ENCODE measurements around the gene ADPRHL1. TPM values are rescaled to one million over a fixed set of nuclear protein-coding genes. Genes with fewer than 3 reads are reported as not detected.

Gene ADPRHL1
- total and polyA plus RNA-seq, 2 donors (not counting 3 experiments of a cell fraction or from before 2014, with no cell fraction given) = 0.52 to 0.97 TPM

- FAIRE-seq = no peak
- CTCF ChIA-PET = interaction anchor here (2.0 kb wide), 1 partner anchor 107 kb away, joined by 7 read pairs; no protein-coding TSS in a partner anchor
Observed at GRCh38 chr13:113455384-113455783, 2.1 kb upstream of the ADPRHL1 start.

GRCh38 chr13:113454936-113455335 is 1.6 kb upstream of the ADPRHL1 start:
- dilution Hi-C loops (cut with MboI; ENCODE audit: extremely low pct_ligation_motif_present, low sequenced_read_pairs) (no loop called here), intact Hi-C loops (cut with micrococcal nuclease) (no loop called here)
- DNase-seq (ENCODE audit: low read depth, low spot score) (no peak), FAIRE-seq (no peak)
- H3K4me3 ChIP-seq (replicated peaks in 1 of 3; ENCODE audit: insufficient read depth in 1 of 3, low read depth in 1 of 3, low read length in 3 of 3) = no peak overlapping the region
- peaks cover 3 to 14% of the 10 kb centered on the region in 2 experiments for H3K36me3 ChIP-seq (ENCODE audit: control insufficient read depth in 2 of 2, extremely low read depth in 1 of 2, insufficient read depth in 2 of 2, low read length in 2 of 2)
- ChIA-PET POLR2A (no interaction called here), CTCF (interaction anchor here (2.0 kb wide), 1 partner anchor 107 kb away, joined by 7 read pairs; no protein-coding TSS in a partner anchor)
- H2AFZ ChIP-seq (ENCODE audit: low read depth, low read length) = no peak overlapping the region
- H3K4me1 ChIP-seq (ENCODE audit: control insufficient read depth, extremely low read depth, insufficient read depth, low read length) = no peaks in the 10 kb centered on the region
- no peak overlapping the region for H3K4me2 ChIP-seq (ENCODE audit: insufficient read depth, low read length)
- no peaks in the 10 kb centered on the region for H3K9me1 ChIP-seq (replicated peaks; ENCODE audit: control insufficient read depth, extremely low read depth, insufficient read depth, low read length)
- no peak overlapping the region for H3K9ac ChIP-seq (replicated peaks; ENCODE audit: extremely low read depth, insufficient read depth, low read length)
- no peaks in the 10 kb centered on the region for H3K79me2 ChIP-seq (ENCODE audit: control insufficient read depth, insufficient read depth, low read length)
- no peaks in the 10 kb centered on the region for H3K27me3 ChIP-seq (ENCODE audit: control insufficient read depth in 2 of 2, insufficient read depth in 2 of 2, low read length in 2 of 2)
- no peaks in the 10 kb centered on the region for H4K20me1 ChIP-seq (replicated peaks; ENCODE audit: control insufficient read depth, extremely low read depth, insufficient read depth, low read length)
- TF ChIP-seq JUN (IDR thresholded peaks at IDR 0.05; ENCODE audit: borderline replicate concordance, insufficient read depth, insufficient read length, low read depth) (no peak), GATA2 (IDR thresholded peaks at IDR 0.05; ENCODE audit: insufficient read depth, insufficient read length, low read depth, low read length) (no peak), POLR2AphosphoS5 (IDR thresholded peaks at IDR 0.05; ENCODE audit: insufficient read depth, low read depth, low read length) (no peak), MYC (IDR thresholded peaks at IDR 0.05; ENCODE audit: low read depth, low read length) (no peak), FOS (IDR thresholded peaks at IDR 0.05; ENCODE audit: borderline replicate concordance, insufficient read depth, low read length) (no peak), MAX (IDR thresholded peaks at IDR 0.05; ENCODE audit: insufficient read depth, insufficient read length) (no peak)
- no peak overlapping the region for H3K27ac ChIP-seq (ENCODE audit: insufficient read depth, low read depth, low read length)
- no TSS peak for BruUV-seq (replicated peaks)
- H3K9me3 ChIP-seq (replicated peaks; ENCODE audit: control insufficient read depth, insufficient read depth, low read length) = no peaks in the 10 kb centered on the region

More at GRCh38 chr13:113455384-113455783, 2.1 kb upstream of the ADPRHL1 start:
- Histone ChIP-seq H3K27ac (ENCODE audit: insufficient read depth, low read depth, low read length) (no peak overlapping the region), H3K4me2 (ENCODE audit: insufficient read depth, low read length) (no peak overlapping the region), H3K27me3 (ENCODE audit: control insufficient read depth in 2 of 2, insufficient read depth in 2 of 2, low read length in 2 of 2) (no peaks in the 10 kb centered on the region), H3K36me3 (ENCODE audit: control insufficient read depth in 2 of 2, extremely low read depth in 1 of 2, insufficient read depth in 2 of 2, low read length in 2 of 2) (peaks cover 3 to 18% of the 10 kb centered on the region in 2 experiments), H3K9me1 (replicated peaks; ENCODE audit: control insufficient read depth, extremely low read depth, insufficient read depth, low read length) (no peaks in the 10 kb centered on the region), H4K20me1 (replicated peaks; ENCODE audit: control insufficient read depth, extremely low read depth, insufficient read depth, low read length) (no peaks in the 10 kb centered on the region), H3K4me3 (replicated peaks in 1 of 3; ENCODE audit: insufficient read depth in 1 of 3, low read depth in 1 of 3, low read length in 3 of 3) (no peak overlapping the region), H2AFZ (ENCODE audit: low read depth, low read length) (no peak overlapping the region), H3K9ac (replicated peaks; ENCODE audit: extremely low read depth, insufficient read depth, low read length) (no peak overlapping the region), H3K4me1 (ENCODE audit: control insufficient read depth, extremely low read depth, insufficient read depth, low read length) (no peaks in the 10 kb centered on the region), H3K79me2 (ENCODE audit: control insufficient read depth, insufficient read depth, low read length) (no peaks in the 10 kb centered on the region), H3K9me3 (replicated peaks; ENCODE audit: control insufficient read depth, insufficient read depth, low read length) (no peaks in the 10 kb centered on the region)
- DNase-seq (ENCODE audit: low read depth, low spot score) = no peak
- BruUV-seq (replicated peaks) = no TSS peak
- TF ChIP-seq MYC (IDR thresholded peaks at IDR 0.05; ENCODE audit: low read depth, low read length) (no peak), FOS (IDR thresholded peaks at IDR 0.05; ENCODE audit: borderline replicate concordance, insufficient read depth, low read length) (no peak), CTCF (IDR thresholded peaks at IDR 0.05; ENCODE audit: extremely low read depth in 1 of 2, insufficient read depth in 1 of 2, low read depth in 1 of 2, low read length in 2 of 2) (no peak)
- dilution Hi-C loops (cut with MboI; ENCODE audit: extremely low pct_ligation_motif_present, low sequenced_read_pairs) (no loop called here), intact Hi-C loops (cut with micrococcal nuclease) (no loop called here)
- POLR2A ChIA-PET = no interaction called here

All from endothelial cell of umbilical vein (primary cell).